IPS DF 19.7 (cell line): Measurements from ENCODE around the gene PEX11G.

ENCODE experiments used
- DNase-seq: peaks from one replicate; pipeline ENCODE4 v3.0.0-alpha.2; 2013; ENCODE audit warnings: low read depth, low spot score

PEX11G gene

GRCh38 chr19:7488736-7489353 is at the start of gene PEX11G:
Gene PEX11G, minus strand, starts transcription at chr19:7489035. Its CDS starts 25 bp downstream, at chr19:7489010.
- DNase-seq: no peak

GRCh38 chr19:7535998-7536695 is 47.3 kb upstream of the PEX11G start:
- no peak for DNase-seq

- no peak for DNase-seq
Measured at GRCh38 chr19:7535047-7535997, 46.5 kb upstream of the PEX11G start, which contains the start of gene PNPLA6. Gene PNPLA6, plus strand, starts transcription at chr19:7535717. Its CDS starts 72 bp downstream, at chr19:7535789.

- no peak for DNase-seq
Measured at GRCh38 chr19:7534531-7535046, 45.8 kb upstream of the PEX11G start.

- no peak for DNase-seq
Measured at GRCh38 chr19:7533925-7534480, 45.2 kb upstream of the PEX11G start.

GRCh38 chr19:7533281-7533885 is 44.5 kb upstream of the PEX11G start:
- DNase-seq: no peak

- no peak for DNase-seq
Measured at GRCh38 chr19:7529610-7530490, 41.0 kb upstream of the PEX11G start.

- DNase-seq: no peak
Measured at GRCh38 chr19:7529246-7529600, 40.4 kb upstream of the PEX11G start.

- DNase-seq: no peak
Measured at GRCh38 chr19:7528522-7529245, 39.8 kb upstream of the PEX11G start.

- no peak for DNase-seq
Measured at GRCh38 chr19:7528192-7528519, 39.3 kb upstream of the PEX11G start.

- DNase-seq: no peak
Measured at GRCh38 chr19:7527516-7528191, 38.8 kb upstream of the PEX11G start.

GRCh38 chr19:7526059-7526929 is 37.5 kb upstream of the PEX11G start:
- DNase-seq: no peak

- no peak for DNase-seq
Measured at GRCh38 chr19:7524992-7525739, 36.3 kb upstream of the PEX11G start.

- DNase-seq: no peak
Measured at GRCh38 chr19:7524523-7524922, 35.7 kb upstream of the PEX11G start.

- no peak for DNase-seq
Measured at GRCh38 chr19:7522923-7523667, 34.3 kb upstream of the PEX11G start.

- no peak for DNase-seq
Measured at GRCh38 chr19:7522072-7522922, 33.5 kb upstream of the PEX11G start, which contains the start of gene MCOLN1. Gene MCOLN1, plus strand, starts transcription at chr19:7522624. Its CDS starts 127 bp downstream, at chr19:7522751.
